NT2/D1 (cell line): ENCODE data around the gene TMBIM1.

ENCODE experiments used
- SUZ12 ChIP-seq: IDR thresholded peaks from 2 replicates; pipeline ENCODE4 v1.6.1; 2011; ENCODE audit not compliant: insufficient read length, insufficient read depth; ENCODE audit errors: extremely low read depth
- YY1 ChIP-seq: IDR thresholded peaks from 2 replicates; pipeline ENCODE4 v1.6.1; 2011; ENCODE audit not compliant: insufficient read length, insufficient read depth

DNA sequence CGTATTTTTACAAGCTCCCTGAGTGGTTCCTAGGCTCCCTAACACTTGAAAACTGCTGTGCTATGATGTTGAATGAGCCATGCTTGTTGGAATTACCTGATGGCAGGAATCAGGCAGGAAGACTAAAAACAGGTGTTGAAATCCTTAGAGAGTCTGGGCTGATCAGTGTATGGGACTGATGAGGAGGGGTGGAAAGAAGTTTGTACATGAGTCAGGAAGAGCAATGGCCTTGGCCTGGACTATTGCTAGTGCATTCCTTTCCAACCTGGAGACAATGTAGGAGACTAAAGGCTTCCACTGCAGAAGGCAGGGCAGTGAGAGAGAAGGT, 25.0 kb upstream of the TMBIM1 start:
- TF ChIP-seq YY1, result no peak
- TF ChIP-seq SUZ12, result no peak
